Measurements from ENCODE around the gene ZC3H14. TPM values are rescaled to one million over a fixed set of nuclear protein-coding genes. Genes with fewer than 3 reads are reported as not detected.

The ZC3H14 gene
- total and polyA plus RNA-seq, 2 experiments from 2014 or later, result 39.9 to 68.4 TPM

DNA sequence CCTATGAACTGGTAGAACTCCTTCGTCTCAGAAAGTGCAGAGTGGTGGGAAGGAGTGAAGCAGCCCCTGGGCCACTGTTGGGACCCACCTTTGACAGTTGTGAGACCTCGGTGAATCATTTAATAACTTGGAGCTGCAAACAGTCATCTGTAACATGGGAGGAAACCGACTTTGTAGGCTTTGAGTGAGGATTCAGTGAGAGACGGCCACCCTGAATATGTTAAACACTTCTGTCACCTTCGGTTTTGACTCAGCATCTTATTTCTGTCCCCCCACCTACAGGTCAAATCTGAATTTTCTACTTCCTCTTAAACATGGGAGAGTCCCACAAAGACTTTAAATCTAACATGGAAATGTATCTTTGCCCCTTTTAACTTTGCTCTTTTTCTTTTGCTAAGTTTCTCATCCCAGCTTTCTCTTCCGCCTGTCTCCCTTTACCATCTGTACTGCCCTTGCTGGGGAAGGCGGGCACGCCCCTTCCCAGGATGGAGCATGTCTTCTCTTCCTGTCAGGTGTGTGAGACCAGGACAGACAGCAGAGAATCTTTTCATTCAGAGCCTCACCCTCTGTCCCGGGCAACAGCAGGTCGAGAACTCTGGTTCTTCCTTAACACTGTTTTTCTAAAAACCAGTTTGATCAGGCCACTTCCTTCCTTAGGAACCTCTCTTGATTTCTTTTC, 37.1 kb downstream of the ZC3H14 start:
- 94% methylated on average over 10 of the region's 10 CpGs for WGBS (ENCODE audit: low lambda C conversion rate, missing lambda C conversion rate)
- peaks cover 7% of the 10 kb centered on the region for H3K36me3 ChIP-seq (replicated peaks; ENCODE audit: insufficient read depth, low read depth)
- DNase-seq (ENCODE audit: low spot score), result no peak

DNA sequence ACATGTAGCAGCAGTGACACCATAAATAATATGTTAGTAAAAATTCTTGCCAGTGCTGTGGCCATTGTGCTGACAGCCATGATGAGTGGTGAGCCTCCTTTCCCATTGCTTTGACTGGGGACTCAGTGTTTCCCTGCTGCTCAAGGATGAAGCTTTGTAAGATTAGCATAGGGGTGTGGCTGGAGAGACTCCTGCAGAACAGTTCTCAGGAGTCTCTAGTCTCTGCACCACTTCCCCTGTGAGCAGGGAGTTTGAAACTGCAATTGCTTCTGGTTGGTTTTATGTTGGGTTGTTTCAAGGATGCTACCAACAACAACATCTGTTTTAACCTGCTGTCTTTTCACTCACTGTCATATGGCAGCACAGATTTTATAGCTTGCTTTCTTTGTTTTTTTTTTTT, 41.4 kb downstream of the ZC3H14 start:
- Histone ChIP-seq H3K9me2 (replicated peaks; ENCODE audit: insufficient read depth) (no peaks in the 10 kb centered on the region), H3K4me3 (no peak overlapping the region), H3K4me2 (no peak overlapping the region), H3K79me2 (no peaks in the 10 kb centered on the region), H2AFZ (no peak overlapping the region), H3K9me3 (ENCODE audit: low read depth) (no peaks in the 10 kb centered on the region), H3K27ac (no peak overlapping the region), H3K36me3 (replicated peaks; ENCODE audit: insufficient read depth, low read depth) (peaks cover 11% of the 10 kb centered on the region), H4K20me1 (ENCODE audit: insufficient read depth, poor library complexity, severe bottlenecking) (no peaks in the 10 kb centered on the region), H3K27me3 (no peaks in the 10 kb centered on the region), H3K4me1 (ENCODE audit: insufficient read depth) (no peaks in the 10 kb centered on the region)
- TF ChIP-seq EZH2phosphoT487 (IDR thresholded peaks at IDR 0.05; ENCODE audit: low read depth, severe bottlenecking, unreplicated experiment), result no peak
- TF ChIP-seq, protein P1, sequence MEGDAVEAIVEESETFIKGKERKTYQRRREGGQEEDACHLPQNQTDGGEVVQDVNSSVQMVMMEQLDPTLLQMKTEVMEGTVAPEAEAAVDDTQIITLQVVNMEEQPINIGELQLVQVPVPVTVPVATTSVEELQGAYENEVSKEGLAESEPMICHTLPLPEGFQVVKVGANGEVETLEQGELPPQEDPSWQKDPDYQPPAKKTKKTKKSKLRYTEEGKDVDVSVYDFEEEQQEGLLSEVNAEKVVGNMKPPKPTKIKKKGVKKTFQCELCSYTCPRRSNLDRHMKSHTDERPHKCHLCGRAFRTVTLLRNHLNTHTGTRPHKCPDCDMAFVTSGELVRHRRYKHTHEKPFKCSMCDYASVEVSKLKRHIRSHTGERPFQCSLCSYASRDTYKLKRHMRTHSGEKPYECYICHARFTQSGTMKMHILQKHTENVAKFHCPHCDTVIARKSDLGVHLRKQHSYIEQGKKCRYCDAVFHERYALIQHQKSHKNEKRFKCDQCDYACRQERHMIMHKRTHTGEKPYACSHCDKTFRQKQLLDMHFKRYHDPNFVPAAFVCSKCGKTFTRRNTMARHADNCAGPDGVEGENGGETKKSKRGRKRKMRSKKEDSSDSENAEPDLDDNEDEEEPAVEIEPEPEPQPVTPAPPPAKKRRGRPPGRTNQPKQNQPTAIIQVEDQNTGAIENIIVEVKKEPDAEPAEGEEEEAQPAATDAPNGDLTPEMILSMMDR (IDR thresholded peaks at IDR 0.05; ENCODE audit: poor library complexity), result no peak
- TF ChIP-seq EZH2 (IDR thresholded peaks at IDR 0.05; ENCODE audit: borderline replicate concordance), result no peak
- no peak for DNase-seq (ENCODE audit: low spot score)

More for the DNA sequence above, 37.1 kb downstream of the ZC3H14 start:
- no peaks in the 10 kb centered on the region for H4K20me1 ChIP-seq (ENCODE audit: insufficient read depth, poor library complexity, severe bottlenecking)
- H3K4me3 ChIP-seq, result no peak overlapping the region
- H3K27ac ChIP-seq, result no peak overlapping the region
- H3K9me2 ChIP-seq (replicated peaks; ENCODE audit: insufficient read depth), result no peaks in the 10 kb centered on the region
- no peaks in the 10 kb centered on the region for H3K9me3 ChIP-seq (ENCODE audit: low read depth)
- no peaks in the 10 kb centered on the region for H3K4me1 ChIP-seq (ENCODE audit: insufficient read depth)
- H3K79me2 ChIP-seq, result peaks cover 4% of the 10 kb centered on the region
- no peak for TF ChIP-seq EZH2phosphoT487 (IDR thresholded peaks at IDR 0.05; ENCODE audit: low read depth, severe bottlenecking, unreplicated experiment)
- no peak for TF ChIP-seq EZH2 (IDR thresholded peaks at IDR 0.05; ENCODE audit: borderline replicate concordance)
- TF ChIP-seq, protein P1 (IDR thresholded peaks at IDR 0.05; ENCODE audit: poor library complexity), result no peak
- no peak overlapping the region for H2AFZ ChIP-seq
- no peak overlapping the region for H3K4me2 ChIP-seq
- H3K27me3 ChIP-seq, result no peaks in the 10 kb centered on the region

DNA sequence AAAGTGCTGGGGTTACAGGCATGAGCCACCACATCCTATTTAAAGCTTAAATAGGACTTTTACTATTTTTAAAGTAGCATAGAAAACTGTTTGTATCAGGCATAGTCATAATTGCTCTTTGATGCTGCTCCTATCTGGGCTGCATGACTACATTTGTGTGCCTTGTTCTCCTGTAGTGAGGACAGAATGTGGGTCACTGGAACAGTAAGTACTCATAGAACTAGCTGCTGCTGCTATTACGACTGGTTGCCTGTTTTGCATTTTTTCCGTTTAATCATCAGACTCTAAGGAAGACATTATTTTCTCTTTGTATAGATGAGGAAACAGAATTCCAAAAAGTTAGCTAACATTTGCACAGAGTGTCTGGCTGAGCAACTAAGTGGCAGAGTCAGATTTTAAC, 42.8 kb downstream of the ZC3H14 start:
- no peak overlapping the region for H3K4me3 ChIP-seq
- H3K79me2 ChIP-seq, result no peaks in the 10 kb centered on the region
- no peaks in the 10 kb centered on the region for H3K9me2 ChIP-seq (replicated peaks; ENCODE audit: insufficient read depth)
- no peaks in the 10 kb centered on the region for H3K27me3 ChIP-seq
- H3K9me3 ChIP-seq (ENCODE audit: low read depth), result no peaks in the 10 kb centered on the region
- no peak overlapping the region for H3K4me2 ChIP-seq
- DNase-seq (ENCODE audit: low spot score), result no peak
- H2AFZ ChIP-seq, result no peak overlapping the region
- no peak overlapping the region for H3K27ac ChIP-seq
- no peaks in the 10 kb centered on the region for H3K4me1 ChIP-seq (ENCODE audit: insufficient read depth)
- no peaks in the 10 kb centered on the region for H4K20me1 ChIP-seq (ENCODE audit: insufficient read depth, poor library complexity, severe bottlenecking)
- H3K36me3 ChIP-seq (replicated peaks; ENCODE audit: insufficient read depth, low read depth), result peaks cover 13% of the 10 kb centered on the region
- 96% methylated on average over 2 of the region's 2 CpGs for WGBS (ENCODE audit: low lambda C conversion rate, missing lambda C conversion rate)
- TF ChIP-seq, protein P1 (IDR thresholded peaks at IDR 0.05; ENCODE audit: poor library complexity), result no peak
- TF ChIP-seq EZH2phosphoT487 (IDR thresholded peaks at IDR 0.05; ENCODE audit: low read depth, severe bottlenecking, unreplicated experiment) (no peak), EZH2 (IDR thresholded peaks at IDR 0.05; ENCODE audit: borderline replicate concordance) (no peak)
